Adipose tissue (tissue), 3 donors: ENCODE measurements around the gene SLC24A3. TPM values are rescaled to one million over a fixed set of nuclear protein-coding genes. Genes with fewer than 3 reads are reported as not detected.

Source experiments
- H3K27ac ChIP-seq: one replicate; pipeline ENCODE4 v1.5.1; 2013; ENCODE audit warnings: low read depth, low read length
- WGBS, 3 donors: extraction: QIAGEN DNeasy Blood & Tissue Kit; methylation state at CpG; one replicate each; pipeline ENCODE4 v1.1.7; 2013; 5-methylcytosine and 5-hydroxymethylcytosine counted together
- polyA plus RNA-seq, 3 donors: library from polyadenylated mRNA; stranded (reverse); fragments of 200-250 nt; gene quantifications; one replicate each; pipeline ENCODE4 v1.2.3, GENCODE V29; 2013
- donor health status: healthy with polysubstance abuse.
- donor health status: Bipolar disorder and iron deficiency.
- donor health status: healthy.

SLC24A3 gene
- polyA plus RNA-seq, 3 donors, result 0.86 to 11.5 (median 6.5) TPM

- H3K27ac ChIP-seq, result no peak overlapping the region
- 81 to 97% (median 93%) methylated on average over 3 of the region's 3 CpGs for WGBS, 3 donors
Measured at GRCh38 chr20:19453410-19453809, 241.0 kb downstream of the SLC24A3 start.

- no peak overlapping the region for H3K27ac ChIP-seq
- 69 to 79% (median 76%) methylated on average over 6 of the region's 6 CpGs for WGBS, 3 donors
Measured at GRCh38 chr20:19453862-19454261, 241.4 kb downstream of the SLC24A3 start.

- H3K27ac ChIP-seq, result no peak overlapping the region
- 59 to 68% (median 66%) methylated on average over 2 of the region's 2 CpGs for WGBS, 3 donors
Measured at GRCh38 chr20:19456595-19457395, 244.4 kb downstream of the SLC24A3 start.

GRCh38 chr20:19457611-19458010, 245.2 kb downstream of the SLC24A3 start:
- H3K27ac ChIP-seq, result no peak overlapping the region
- WGBS, 3 donors, result 53 to 81% (median 56%) methylated on average over 3 of the region's 3 CpGs

- no peak overlapping the region for H3K27ac ChIP-seq
- 71 to 77% (median 72%) methylated on average over 6 of the region's 6 CpGs for WGBS, 3 donors
Measured at GRCh38 chr20:19460386-19460785, 247.9 kb downstream of the SLC24A3 start.

- 73 to 82% (median 79%) methylated on average over 6 of the region's 6 CpGs for WGBS, 3 donors
- H3K27ac ChIP-seq, result no peak overlapping the region
Measured at GRCh38 chr20:19462491-19462890, 250.0 kb downstream of the SLC24A3 start.

GRCh38 chr20:19463597-19463996, 251.2 kb downstream of the SLC24A3 start:
- WGBS, 3 donors, result 79 to 89% (median 88%) methylated on average over 4 of the region's 4 CpGs
- H3K27ac ChIP-seq, result no peak overlapping the region

GRCh38 chr20:19465536-19465935, 253.1 kb downstream of the SLC24A3 start:
- WGBS, 3 donors, result 37 to 80% (median 62%) methylated on average over 2 of the region's 2 CpGs
- no peak overlapping the region for H3K27ac ChIP-seq

GRCh38 chr20:19466206-19466928, 253.9 kb downstream of the SLC24A3 start:
- WGBS, 3 donors, result 85 to 93% (median 93%) methylated on average over 10 of the region's 10 CpGs
- H3K27ac ChIP-seq, result no peak overlapping the region

- no peak overlapping the region for H3K27ac ChIP-seq
- 81 to 90% (median 90%) methylated on average over 8 of the region's 8 CpGs for WGBS, 3 donors
Measured at GRCh38 chr20:19473216-19473921, 260.9 kb downstream of the SLC24A3 start.

- 69 to 80% (median 75%) methylated on average over 6 of the region's 6 CpGs for WGBS, 3 donors
- no peak overlapping the region for H3K27ac ChIP-seq
Measured at GRCh38 chr20:19473922-19474286, 261.5 kb downstream of the SLC24A3 start.

GRCh38 chr20:19478320-19478895, 266.0 kb downstream of the SLC24A3 start:
- H3K27ac ChIP-seq, result no peak overlapping the region
- WGBS, 3 donors, result 75 to 89% (median 86%) methylated on average over 5 of the region's 5 CpGs

- no peak overlapping the region for H3K27ac ChIP-seq
- WGBS, 3 donors, result 22 to 87% (median 63%) methylated on average over 2 of the region's 2 CpGs
Measured at GRCh38 chr20:19482726-19483125, 270.3 kb downstream of the SLC24A3 start.

- H3K27ac ChIP-seq, result no peak overlapping the region
Measured at GRCh38 chr20:19483309-19483708, 270.9 kb downstream of the SLC24A3 start.

- H3K27ac ChIP-seq, result no peak overlapping the region
- 83 to 95% (median 92%) methylated on average over 2 of the region's 2 CpGs for WGBS, 3 donors
Measured at GRCh38 chr20:19486446-19486845, 274.0 kb downstream of the SLC24A3 start.

- no peak overlapping the region for H3K27ac ChIP-seq
- 93 to 96% (median 93%) methylated on average over 1 of the region's 1 CpG for WGBS, 3 donors
Measured at GRCh38 chr20:19487420-19487819, 275.0 kb downstream of the SLC24A3 start.

GRCh38 chr20:19491241-19491640, 278.8 kb downstream of the SLC24A3 start:
- 71 to 87% (median 86%) methylated on average over 4 of the region's 4 CpGs for WGBS, 3 donors
- no peak overlapping the region for H3K27ac ChIP-seq

- WGBS, 3 donors, result 71 to 89% (median 87%) methylated on average over 3 of the region's 3 CpGs
- no peak overlapping the region for H3K27ac ChIP-seq
Measured at GRCh38 chr20:19492116-19492515, 279.7 kb downstream of the SLC24A3 start.
